GM20000 (cell line): ENCODE results near the gene GABBR2.
"Not testable (repeated sequence)": the region's sequence is repeated elsewhere in the genome, so short reads cannot be mapped to it uniquely, and the experiment has no call there.

Experiments used
- DNase-seq: peaks from one replicate; pipeline ENCODE4 v3.0.0; 2012; ENCODE audit warnings: low spot score
- TF ChIP-seq, protein P1 (sequence below): IDR thresholded peaks from 2 replicates; pipeline ENCODE4 v1.5.1; 2012; ENCODE audit warnings: mild to moderate bottlenecking, control low read depth; ENCODE audit errors: extremely low read depth, missing control alignments

Gene GABBR2

DNA sequence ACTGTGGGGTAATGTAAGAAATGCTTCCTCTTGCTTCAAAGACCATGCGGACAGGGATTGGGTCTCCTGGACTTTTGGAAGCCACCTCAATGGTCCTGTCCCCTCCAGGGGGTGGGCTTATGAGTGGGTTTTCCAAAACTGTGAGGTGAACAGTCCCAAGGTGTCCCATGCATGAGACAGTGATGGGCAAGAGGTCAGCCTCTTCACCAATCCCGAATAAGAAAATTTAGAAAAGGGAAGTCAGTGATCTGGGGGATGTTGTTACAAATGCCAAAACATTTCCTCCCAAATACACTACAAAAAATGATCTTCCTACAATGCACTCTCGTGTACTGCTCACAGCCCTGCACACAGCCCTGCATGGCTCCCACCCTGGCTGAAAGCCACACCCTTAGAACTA, 237.6 kb downstream of the GABBR2 start:
- TF ChIP-seq, protein P1, sequence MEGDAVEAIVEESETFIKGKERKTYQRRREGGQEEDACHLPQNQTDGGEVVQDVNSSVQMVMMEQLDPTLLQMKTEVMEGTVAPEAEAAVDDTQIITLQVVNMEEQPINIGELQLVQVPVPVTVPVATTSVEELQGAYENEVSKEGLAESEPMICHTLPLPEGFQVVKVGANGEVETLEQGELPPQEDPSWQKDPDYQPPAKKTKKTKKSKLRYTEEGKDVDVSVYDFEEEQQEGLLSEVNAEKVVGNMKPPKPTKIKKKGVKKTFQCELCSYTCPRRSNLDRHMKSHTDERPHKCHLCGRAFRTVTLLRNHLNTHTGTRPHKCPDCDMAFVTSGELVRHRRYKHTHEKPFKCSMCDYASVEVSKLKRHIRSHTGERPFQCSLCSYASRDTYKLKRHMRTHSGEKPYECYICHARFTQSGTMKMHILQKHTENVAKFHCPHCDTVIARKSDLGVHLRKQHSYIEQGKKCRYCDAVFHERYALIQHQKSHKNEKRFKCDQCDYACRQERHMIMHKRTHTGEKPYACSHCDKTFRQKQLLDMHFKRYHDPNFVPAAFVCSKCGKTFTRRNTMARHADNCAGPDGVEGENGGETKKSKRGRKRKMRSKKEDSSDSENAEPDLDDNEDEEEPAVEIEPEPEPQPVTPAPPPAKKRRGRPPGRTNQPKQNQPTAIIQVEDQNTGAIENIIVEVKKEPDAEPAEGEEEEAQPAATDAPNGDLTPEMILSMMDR: no peak

DNA sequence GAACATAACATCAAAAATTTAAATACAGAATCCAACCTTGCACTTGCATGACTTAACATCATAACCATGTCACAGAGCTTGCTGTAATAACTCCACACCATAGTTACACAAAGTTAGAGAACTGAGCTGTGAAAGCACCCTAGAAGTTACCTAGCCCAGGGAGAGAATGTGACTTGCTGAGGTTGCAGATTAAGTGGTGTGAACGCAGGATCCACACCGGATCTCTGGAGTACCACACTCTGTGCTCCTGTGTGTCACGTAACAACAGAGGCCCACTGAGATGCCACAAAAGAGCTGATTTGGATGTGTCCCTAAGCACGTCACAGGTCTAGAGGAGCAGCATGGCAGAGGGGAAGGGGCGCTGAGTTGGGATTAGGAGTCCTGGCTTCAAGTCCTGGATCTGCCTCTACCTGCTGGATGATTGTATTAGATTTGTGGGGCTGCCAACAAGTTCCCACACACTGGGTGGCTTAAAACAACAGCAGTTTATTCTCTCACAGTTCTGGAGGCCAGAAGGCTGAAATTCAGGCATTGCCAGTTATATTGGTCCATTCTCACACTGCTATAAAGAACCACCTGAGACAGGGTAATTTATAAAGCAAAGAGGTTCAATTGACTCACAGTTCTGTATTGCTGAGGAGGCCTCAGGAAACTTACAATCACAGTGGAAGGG, 240.0 kb downstream of the GABBR2 start:
- no peak for DNase-seq
- TF ChIP-seq, protein P1: no peak

More for the DNA sequence above, 237.6 kb downstream of the GABBR2 start:
- no peak for DNase-seq

DNA sequence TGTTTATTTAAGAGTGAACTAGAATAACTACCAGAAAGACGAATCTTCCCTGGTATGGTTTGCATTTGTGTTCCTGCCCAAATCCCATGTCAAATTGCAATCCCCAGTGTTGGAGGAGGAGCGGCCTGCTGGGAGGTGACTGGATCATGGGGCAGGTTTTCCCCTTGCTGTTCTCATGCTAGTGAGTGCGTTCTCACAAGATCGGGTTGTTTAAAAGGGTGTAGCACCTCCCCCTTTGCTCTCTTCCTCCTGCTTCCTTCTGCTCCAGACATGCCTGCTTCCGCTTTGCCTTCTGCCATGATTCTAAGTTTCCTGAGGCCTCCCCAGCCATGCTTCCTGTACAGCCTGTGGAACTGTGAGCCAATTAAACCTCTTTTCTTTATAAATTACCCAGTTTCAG, 242.9 kb downstream of the GABBR2 start:
- TF ChIP-seq, protein P1: no peak

DNA sequence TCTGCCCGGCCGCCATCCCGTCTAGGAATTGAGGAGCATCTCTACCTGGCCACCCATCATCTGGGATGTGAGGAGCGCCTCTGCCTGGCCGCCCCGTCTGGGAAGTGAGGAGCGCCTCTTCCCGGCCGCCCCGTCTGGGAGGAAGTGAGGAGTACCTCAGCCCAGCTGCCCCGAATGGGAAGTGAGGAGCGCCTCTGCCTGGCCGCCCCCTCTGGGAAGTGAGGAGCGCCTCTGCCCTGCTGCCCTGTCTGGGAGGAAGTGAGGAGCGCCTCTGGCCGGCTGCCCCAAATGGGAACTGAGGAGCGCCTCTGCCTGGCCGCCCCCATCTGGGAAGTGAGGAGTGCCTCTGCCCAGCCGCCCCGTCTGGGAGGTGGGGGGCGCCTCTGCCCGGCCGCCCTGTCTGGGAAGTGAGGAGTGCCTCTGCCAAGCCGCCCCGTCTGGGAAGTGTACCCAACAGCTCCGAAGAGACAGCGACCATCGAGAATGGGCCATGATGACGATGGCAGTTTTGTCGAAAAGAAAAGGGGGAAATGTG, 244.5 kb downstream of the GABBR2 start:
- not testable (repeated sequence) for DNase-seq

More for the DNA sequence above, 242.9 kb downstream of the GABBR2 start:
- no peak for DNase-seq

DNA sequence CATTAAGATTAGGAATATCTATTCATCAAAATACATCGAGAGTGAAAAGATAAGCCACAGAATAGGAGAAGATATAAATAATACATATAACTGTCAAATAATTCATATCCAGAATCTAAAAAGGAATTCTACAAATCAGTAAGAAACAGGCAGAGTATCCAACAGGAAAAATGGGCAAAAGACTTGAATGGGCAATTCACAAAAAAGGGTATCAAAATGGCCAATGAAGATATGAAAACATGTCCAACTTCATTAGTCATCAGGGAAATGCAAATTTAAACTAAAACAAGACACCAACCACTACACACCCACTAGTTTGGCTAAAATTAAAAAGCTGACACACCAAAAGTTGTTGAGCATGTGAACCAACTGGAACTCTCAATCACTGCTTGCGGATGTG, 246.4 kb downstream of the GABBR2 start:
- TF ChIP-seq, protein P1: no peak
- no peak for DNase-seq

DNA sequence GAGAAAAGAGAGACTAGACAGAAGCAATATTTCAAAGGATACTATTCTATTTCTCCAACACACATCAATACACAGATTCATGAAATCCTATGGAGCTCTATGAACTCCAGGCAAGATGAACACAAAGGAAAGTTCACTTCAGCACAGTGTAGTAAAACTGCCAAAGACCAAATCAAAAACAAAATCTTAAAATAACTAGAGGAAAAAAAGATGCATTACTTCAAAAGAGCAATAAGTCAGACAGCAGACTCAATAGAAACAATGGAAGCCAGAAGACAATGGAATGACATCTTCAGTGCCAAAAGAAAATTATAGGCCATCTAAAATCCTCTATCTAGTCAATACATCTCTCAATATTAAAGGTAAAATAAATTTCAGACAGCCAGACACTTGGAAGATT, 248.0 kb downstream of the GABBR2 start:
- TF ChIP-seq, protein P1: no peak
- no peak for DNase-seq

DNA sequence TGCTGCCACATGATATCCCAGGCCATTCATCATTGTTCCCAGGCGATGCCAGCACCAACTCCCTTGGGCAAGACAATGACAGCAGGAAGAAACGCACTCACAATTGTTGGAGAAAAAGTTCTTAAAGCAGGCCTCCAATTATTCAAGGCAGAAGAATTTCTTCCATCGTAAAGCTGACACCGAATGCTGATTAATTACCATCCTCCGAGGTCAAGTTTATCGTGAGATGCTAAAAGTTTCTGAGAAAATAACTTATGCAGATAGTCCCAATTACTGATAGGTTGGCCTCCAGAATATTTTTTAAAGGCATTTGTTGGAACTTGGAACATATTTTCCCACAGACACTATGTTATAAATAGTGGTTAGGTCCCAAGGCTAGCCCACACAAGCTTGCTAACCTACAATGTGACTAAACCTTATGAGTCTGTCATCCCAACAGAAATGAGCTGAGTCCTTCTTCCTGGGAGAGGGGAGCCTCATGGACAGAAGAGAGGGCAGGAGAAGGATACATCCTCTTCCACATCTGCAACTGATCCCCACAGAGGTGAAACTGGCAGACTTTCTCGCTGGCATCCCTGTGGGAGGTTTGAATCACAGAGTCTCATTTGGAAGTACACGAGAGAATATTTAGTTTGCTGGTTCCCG, 250.9 kb downstream of the GABBR2 start:
- DNase-seq: no peak
- TF ChIP-seq, protein P1: no peak
